Stimulated activated CD4-positive, alpha-beta T cell treated with anti-CD3 and anti-CD28 coated beads, Interleukin-1b, Interleukin-23, amount 100 ng/mL, for 1 hour (primary cell): ENCODE results near the gene F10.

Experiments
- DNase-seq, 2 donors: peaks; one replicate each; pipeline ENCODE4 v3.0.0-alpha.2; 2020; ENCODE audit warnings: low read depth in 2 of 2

F10 gene

GRCh38 chr13:113086031-113086750 is 36.4 kb upstream of the F10 start:
- no peak for DNase-seq

GRCh38 chr13:113086991-113087922 is 35.3 kb upstream of the F10 start:
- DNase-seq = no peak

GRCh38 chr13:113087923-113088690 is 34.5 kb upstream of the F10 start:
- DNase-seq = no peak

- DNase-seq = no peak
These were observed 33.9 kb upstream of the F10 start for GRCh38 chr13:113088691-113089020.

- no peak for DNase-seq
These were observed 32.7 kb upstream of the F10 start for GRCh38 chr13:113089693-113090414.

GRCh38 chr13:113090415-113090770 is 32.2 kb upstream of the F10 start:
- DNase-seq = no peak

- no peak for DNase-seq
These were observed 31.8 kb upstream of the F10 start for GRCh38 chr13:113090806-113091205.

GRCh38 chr13:113091211-113091771 is 31.3 kb upstream of the F10 start:
- no peak for DNase-seq

GRCh38 chr13:113091891-113092775 is 30.5 kb upstream of the F10 start:
- DNase-seq = no peak

GRCh38 chr13:113092776-113093579 is 29.6 kb upstream of the F10 start:
- no peak for DNase-seq

GRCh38 chr13:113093580-113094409 is 28.8 kb upstream of the F10 start:
- DNase-seq = no peak

GRCh38 chr13:113094410-113094800 is 28.2 kb upstream of the F10 start:
- no peak for DNase-seq

GRCh38 chr13:113095146-113096051 is 27.2 kb upstream of the F10 start:
- no peak for DNase-seq

GRCh38 chr13:113096052-113096744 is 26.4 kb upstream of the F10 start:
- no peak for DNase-seq

- DNase-seq = no peak
These were observed 25.8 kb upstream of the F10 start for GRCh38 chr13:113096745-113097305.

GRCh38 chr13:113097651-113098050 is 24.9 kb upstream of the F10 start:
- DNase-seq = no peak
